ENCODE measurements around the gene CALN1. TPM values are rescaled to one million over a fixed set of nuclear protein-coding genes. Genes with fewer than 3 reads are reported as not detected.

Gene CALN1
- total RNA-seq, 1 experiment from 2014 or later, result not detected

GRCh38 chr7:71761336-71761735 lies 650.8 kb downstream of the CALN1 start:
- DNase-seq, result no peak
- H3K36me3 Mint-ChIP-seq (ENCODE audit: insufficient read depth, unreplicated experiment), result no peaks in the 10 kb centered on the region
- Histone ChIP-seq H3K9me3 (peaks cover 14% of the 10 kb centered on the region), H3K36me3 (ENCODE audit: control insufficient read depth, insufficient read depth, low read length) (no peaks in the 10 kb centered on the region), H3K27me3 (replicated peaks; ENCODE audit: control insufficient read depth, insufficient read depth, low read length) (no peaks in the 10 kb centered on the region), H3K4me3 (ENCODE audit: low read depth, low read length) (no peak overlapping the region), H3K4me1 (no peaks in the 10 kb centered on the region)
- TF ChIP-seq CTCF (IDR thresholded peaks at IDR 0.05; ENCODE audit: insufficient read depth in 1 of 2, low read depth in 1 of 2, low read length in 1 of 2, severe bottlenecking in 1 of 2, unreplicated experiment in 1 of 2), result no peak
- H3K4me1 Mint-ChIP-seq (ENCODE audit: low read depth, unreplicated experiment), result no peaks in the 10 kb centered on the region
- no peak overlapping the region for H3K27ac Mint-ChIP-seq (ENCODE audit: unreplicated experiment)
- no peaks in the 10 kb centered on the region for H3K27me3 Mint-ChIP-seq (ENCODE audit: insufficient read depth, unreplicated experiment)
- no peak overlapping the region for H3K4me3 Mint-ChIP-seq (ENCODE audit: unreplicated experiment)
- ChIA-PET CTCF (no interaction called here), POLR2A (no interaction called here)
- peaks cover 23% of the 10 kb centered on the region for H3K9me3 Mint-ChIP-seq (ENCODE audit: unreplicated experiment)
- BruUV-seq (replicated peaks), result no TSS peak
- intact Hi-C loops (cut with micrococcal nuclease; ENCODE audit: unreplicated experiment), result loop anchor here (10.0 kb wide), 1 partner anchor 57 kb away; no protein-coding TSS in a partner anchor

- no peak overlapping the region for H3K4me3 Mint-ChIP-seq (ENCODE audit: unreplicated experiment)
- no peak overlapping the region for H3K4me3 ChIP-seq (ENCODE audit: low read depth, low read length)
- ChIA-PET POLR2A (no interaction called here), CTCF (no interaction called here)
- H3K9me3 ChIP-seq, result 0 out of 2 replicates have a peak, but pooled peaks cover 8% of the 10 kb centered on the region
- peaks cover 4% of the 10 kb centered on the region for H3K27me3 Mint-ChIP-seq (ENCODE audit: insufficient read depth, unreplicated experiment)
- peaks cover 29% of the 10 kb centered on the region for H3K9me3 Mint-ChIP-seq (ENCODE audit: unreplicated experiment)
- H3K27ac Mint-ChIP-seq (ENCODE audit: unreplicated experiment), result no peak overlapping the region
- H3K36me3 Mint-ChIP-seq (ENCODE audit: insufficient read depth, unreplicated experiment), result no peaks in the 10 kb centered on the region
- TF ChIP-seq CTCF (IDR thresholded peaks at IDR 0.05; ENCODE audit: insufficient read depth in 1 of 2, low read depth in 1 of 2, low read length in 1 of 2, severe bottlenecking in 1 of 2, unreplicated experiment in 1 of 2), result no peak
- no TSS peak for BruUV-seq (replicated peaks)
- intact Hi-C loops (cut with micrococcal nuclease; ENCODE audit: unreplicated experiment), result no loop called here
- H3K4me1 ChIP-seq, result no peaks in the 10 kb centered on the region
- DNase-seq, result no peak
- H3K36me3 ChIP-seq (ENCODE audit: control insufficient read depth, insufficient read depth, low read length), result no peaks in the 10 kb centered on the region
- H3K4me1 Mint-ChIP-seq (ENCODE audit: low read depth, unreplicated experiment), result no peaks in the 10 kb centered on the region
- H3K27me3 ChIP-seq (replicated peaks; ENCODE audit: control insufficient read depth, insufficient read depth, low read length), result no peaks in the 10 kb centered on the region
Observed at GRCh38 chr7:71754828-71755227, 657.3 kb downstream of the CALN1 start.

GRCh38 chr7:71753956-71754664 lies 658.0 kb downstream of the CALN1 start:
- Histone ChIP-seq H3K4me3 (ENCODE audit: low read depth, low read length) (no peak overlapping the region), H3K9me3 (0 out of 2 replicates have a peak, but pooled peaks cover 8% of the 10 kb centered on the region), H3K27me3 (replicated peaks; ENCODE audit: control insufficient read depth, insufficient read depth, low read length) (no peaks in the 10 kb centered on the region), H3K4me1 (no peaks in the 10 kb centered on the region), H3K36me3 (ENCODE audit: control insufficient read depth, insufficient read depth, low read length) (no peaks in the 10 kb centered on the region)
- CTCF ChIA-PET, result no interaction called here
- no peak overlapping the region for H3K27ac Mint-ChIP-seq (ENCODE audit: unreplicated experiment)
- BruUV-seq (replicated peaks), result no TSS peak
- no peak for DNase-seq
- no peak for TF ChIP-seq CTCF (IDR thresholded peaks at IDR 0.05; ENCODE audit: insufficient read depth in 1 of 2, low read depth in 1 of 2, low read length in 1 of 2, severe bottlenecking in 1 of 2, unreplicated experiment in 1 of 2)
- peaks cover 4% of the 10 kb centered on the region for H3K27me3 Mint-ChIP-seq (ENCODE audit: insufficient read depth, unreplicated experiment)
- peaks cover 33% of the 10 kb centered on the region for H3K9me3 Mint-ChIP-seq (ENCODE audit: unreplicated experiment)
- H3K4me1 Mint-ChIP-seq (ENCODE audit: low read depth, unreplicated experiment), result no peaks in the 10 kb centered on the region
- H3K4me3 Mint-ChIP-seq (ENCODE audit: unreplicated experiment), result no peak overlapping the region
- H3K36me3 Mint-ChIP-seq (ENCODE audit: insufficient read depth, unreplicated experiment), result no peaks in the 10 kb centered on the region
- intact Hi-C loops (cut with micrococcal nuclease; ENCODE audit: unreplicated experiment), result no loop called here
- POLR2A ChIA-PET, result no interaction called here

Data from Caco-2 (cell line).